ENCODE results near the gene GP2.

- TF ChIP-seq CTCF (IDR thresholded peaks at IDR 0.05) (no peak), MAX (IDR thresholded peaks at IDR 0.05; ENCODE audit: low read depth) (no peak), SIN3A (IDR thresholded peaks at IDR 0.05; ENCODE audit: borderline replicate concordance, low read depth, low read length) (no peak)
- TF ChIP-seq, protein P1, sequence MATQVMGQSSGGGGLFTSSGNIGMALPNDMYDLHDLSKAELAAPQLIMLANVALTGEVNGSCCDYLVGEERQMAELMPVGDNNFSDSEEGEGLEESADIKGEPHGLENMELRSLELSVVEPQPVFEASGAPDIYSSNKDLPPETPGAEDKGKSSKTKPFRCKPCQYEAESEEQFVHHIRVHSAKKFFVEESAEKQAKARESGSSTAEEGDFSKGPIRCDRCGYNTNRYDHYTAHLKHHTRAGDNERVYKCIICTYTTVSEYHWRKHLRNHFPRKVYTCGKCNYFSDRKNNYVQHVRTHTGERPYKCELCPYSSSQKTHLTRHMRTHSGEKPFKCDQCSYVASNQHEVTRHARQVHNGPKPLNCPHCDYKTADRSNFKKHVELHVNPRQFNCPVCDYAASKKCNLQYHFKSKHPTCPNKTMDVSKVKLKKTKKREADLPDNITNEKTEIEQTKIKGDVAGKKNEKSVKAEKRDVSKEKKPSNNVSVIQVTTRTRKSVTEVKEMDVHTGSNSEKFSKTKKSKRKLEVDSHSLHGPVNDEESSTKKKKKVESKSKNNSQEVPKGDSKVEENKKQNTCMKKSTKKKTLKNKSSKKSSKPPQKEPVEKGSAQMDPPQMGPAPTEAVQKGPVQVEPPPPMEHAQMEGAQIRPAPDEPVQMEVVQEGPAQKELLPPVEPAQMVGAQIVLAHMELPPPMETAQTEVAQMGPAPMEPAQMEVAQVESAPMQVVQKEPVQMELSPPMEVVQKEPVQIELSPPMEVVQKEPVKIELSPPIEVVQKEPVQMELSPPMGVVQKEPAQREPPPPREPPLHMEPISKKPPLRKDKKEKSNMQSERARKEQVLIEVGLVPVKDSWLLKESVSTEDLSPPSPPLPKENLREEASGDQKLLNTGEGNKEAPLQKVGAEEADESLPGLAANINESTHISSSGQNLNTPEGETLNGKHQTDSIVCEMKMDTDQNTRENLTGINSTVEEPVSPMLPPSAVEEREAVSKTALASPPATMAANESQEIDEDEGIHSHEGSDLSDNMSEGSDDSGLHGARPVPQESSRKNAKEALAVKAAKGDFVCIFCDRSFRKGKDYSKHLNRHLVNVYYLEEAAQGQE (IDR thresholded peaks at IDR 0.05; ENCODE audit: low read depth, low read length) = no peak
- TF ChIP-seq, protein P2, sequence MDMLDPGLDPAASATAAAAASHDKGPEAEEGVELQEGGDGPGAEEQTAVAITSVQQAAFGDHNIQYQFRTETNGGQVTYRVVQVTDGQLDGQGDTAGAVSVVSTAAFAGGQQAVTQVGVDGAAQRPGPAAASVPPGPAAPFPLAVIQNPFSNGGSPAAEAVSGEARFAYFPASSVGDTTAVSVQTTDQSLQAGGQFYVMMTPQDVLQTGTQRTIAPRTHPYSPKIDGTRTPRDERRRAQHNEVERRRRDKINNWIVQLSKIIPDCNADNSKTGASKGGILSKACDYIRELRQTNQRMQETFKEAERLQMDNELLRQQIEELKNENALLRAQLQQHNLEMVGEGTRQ (IDR thresholded peaks at IDR 0.05; ENCODE audit: borderline replicate concordance, low read depth, low read length) = no peak
Observed at GRCh38 chr16:20369452-20370054, 42.2 kb upstream of the GP2 start.

Data from SK-N-SH (cell line).